GM19193 (cell line): ENCODE measurements around the gene SSH2.

ENCODE experiments used
- POLR2A ChIP-seq: IDR thresholded peaks from 4 replicates; pipeline ENCODE4 v1.6.1; 2011; ENCODE audit not compliant: insufficient read depth, insufficient read length; ENCODE audit errors: extremely low read depth

The SSH2 gene

DNA sequence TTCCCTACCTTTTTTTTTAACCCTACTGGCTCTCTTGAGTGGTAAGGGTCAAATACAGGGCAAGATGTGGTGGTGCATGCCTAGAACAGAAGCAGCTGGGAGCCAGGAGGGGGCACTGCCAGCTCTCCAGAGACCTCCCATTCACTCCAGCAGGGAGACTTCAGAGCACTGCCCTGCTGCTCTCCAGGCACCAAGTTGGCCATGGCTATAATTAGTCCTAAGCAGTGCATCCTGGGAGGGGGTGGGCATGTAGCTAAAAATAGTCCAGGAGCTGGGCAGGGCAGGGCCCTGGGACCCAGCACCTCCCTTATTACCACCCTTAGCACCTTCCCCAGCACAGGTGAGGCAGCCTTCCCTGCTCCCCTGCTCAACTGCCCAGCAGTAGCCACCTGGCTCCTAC is 310.8 kb downstream of the SSH2 start:
- no peak for TF ChIP-seq POLR2A

DNA sequence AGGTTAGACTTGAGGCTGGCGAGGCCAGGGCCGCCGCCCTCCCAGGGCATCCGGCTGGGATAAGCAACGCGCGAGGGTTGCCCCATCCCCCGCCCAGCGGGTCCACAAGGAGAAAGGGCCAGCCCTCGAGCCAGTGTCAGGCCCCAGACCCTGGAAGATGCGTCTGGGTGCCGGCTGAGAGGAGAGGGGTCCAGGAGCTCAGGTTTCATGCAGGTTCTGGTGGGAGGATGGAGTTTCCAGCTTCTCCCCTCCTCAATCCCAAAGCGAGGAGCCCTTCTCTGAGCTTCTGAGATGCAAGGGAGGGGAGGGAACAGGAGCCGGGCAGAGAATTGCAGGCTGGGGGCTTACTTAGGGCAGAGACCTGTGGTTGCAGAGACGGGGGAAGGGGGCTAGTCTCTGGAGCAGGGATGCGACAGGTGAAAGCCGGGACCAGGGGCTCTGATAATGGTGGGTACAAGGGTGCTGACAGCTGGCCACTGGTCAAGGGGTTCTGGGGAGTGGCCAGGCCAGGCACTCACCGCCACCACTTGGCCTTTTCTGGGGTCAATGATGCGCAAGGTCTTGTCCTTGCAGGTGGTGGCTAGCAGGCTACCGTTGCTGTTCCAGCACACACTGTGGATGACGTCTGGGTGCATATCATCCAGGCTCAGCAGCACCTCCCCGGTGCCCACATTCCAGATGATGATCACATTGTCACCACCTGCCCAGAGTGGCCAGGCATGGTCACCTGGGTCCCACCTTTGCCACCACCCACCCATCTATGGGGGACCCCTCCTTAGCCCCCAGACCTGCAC is 311.6 kb downstream of the SSH2 start:
- no peak for TF ChIP-seq POLR2A

DNA sequence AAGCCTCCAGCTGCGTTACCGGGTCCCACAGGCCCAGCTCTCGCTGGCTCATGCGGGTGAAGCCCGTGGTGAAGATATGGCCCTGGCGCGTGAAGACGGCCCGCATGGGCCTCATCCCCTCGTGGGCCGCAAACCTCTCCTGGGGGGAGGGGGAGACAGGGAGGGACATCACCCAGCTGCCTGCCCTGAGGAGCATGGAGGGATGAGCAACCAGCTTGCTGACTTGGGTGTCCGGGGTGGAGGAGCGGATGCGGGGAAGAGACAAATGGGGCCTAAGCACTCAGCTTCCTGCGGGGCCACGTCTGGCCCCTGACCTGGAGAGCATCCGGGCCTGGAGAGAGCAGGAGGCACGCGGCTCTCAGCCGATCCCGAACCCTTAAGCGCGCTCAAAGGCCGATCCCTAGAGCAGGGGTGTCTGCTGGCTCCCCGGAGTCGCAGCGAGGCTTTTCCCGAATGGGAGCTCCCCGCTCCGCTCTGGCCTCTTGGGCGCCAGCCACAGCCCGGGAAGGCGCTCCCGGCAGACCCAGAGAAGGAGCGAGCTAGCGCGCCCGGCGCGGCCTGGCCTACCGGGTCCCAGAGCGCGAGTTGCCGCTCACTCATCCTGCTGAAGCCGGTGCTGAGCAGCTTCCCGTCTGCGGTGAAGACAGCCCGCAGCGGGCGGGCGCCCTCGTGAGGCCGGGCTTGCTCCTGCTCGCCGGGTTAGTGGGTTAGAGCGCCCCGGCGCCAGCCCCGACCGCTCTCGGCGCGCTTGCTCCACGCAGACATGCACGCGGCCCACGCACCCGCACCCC is 312.4 kb downstream of the SSH2 start:
- TF ChIP-seq POLR2A, result peak; percentile 44

DNA sequence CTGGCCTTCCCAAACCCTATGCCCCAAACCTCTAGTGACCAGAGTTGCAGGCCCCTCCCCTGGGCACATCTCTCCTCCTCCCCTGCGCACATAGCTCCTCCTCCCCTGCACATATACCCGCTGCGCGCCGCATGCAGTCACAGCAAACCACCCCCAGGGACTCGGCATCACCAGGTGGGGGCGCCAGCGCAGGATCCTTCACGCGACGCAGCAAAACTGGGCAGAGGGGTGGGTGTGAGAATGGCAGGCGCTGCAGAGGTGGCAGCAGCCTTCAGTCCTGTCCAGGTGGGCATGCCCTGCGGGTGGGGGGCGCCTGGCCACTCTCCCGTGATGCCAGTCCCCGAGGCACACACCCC is 312.9 kb downstream of the SSH2 start:
- TF ChIP-seq POLR2A, result no peak

DNA sequence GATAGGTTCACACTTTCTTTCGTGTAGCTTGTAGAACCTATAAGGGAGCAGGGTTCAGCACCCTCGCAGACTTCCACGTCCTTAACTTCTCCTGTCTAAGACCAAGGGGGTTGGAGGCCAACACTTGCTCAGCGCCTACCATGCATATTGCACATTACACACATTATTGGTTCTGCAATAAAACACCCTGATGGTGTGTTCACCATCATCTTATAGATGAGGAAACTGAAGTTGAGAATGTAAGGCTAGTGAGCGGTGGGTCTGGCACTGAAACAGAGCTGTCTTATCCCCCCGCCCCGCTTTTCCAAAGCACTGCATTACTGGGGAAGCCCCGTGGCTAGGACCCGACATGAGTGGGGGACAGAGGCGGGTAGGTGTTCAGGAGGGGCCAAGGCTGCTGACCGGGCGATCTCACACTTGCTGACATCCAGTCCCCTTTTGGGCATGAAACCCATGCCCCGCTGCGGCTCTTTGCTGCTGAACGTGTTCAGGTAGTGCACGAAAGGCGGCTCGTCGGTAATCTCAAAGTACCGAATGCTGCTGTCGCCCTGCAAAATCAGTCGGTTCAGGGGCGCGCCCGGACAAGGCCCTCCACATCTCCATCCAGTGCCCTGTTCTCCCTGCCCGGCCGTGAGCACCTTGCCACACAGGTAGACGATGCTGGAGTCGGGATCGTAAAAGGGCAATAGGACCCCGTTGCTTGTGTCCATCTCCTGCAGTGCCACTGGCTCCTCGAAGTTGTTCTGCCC is 313.6 kb downstream of the SSH2 start:
- TF ChIP-seq POLR2A, result no peak

DNA sequence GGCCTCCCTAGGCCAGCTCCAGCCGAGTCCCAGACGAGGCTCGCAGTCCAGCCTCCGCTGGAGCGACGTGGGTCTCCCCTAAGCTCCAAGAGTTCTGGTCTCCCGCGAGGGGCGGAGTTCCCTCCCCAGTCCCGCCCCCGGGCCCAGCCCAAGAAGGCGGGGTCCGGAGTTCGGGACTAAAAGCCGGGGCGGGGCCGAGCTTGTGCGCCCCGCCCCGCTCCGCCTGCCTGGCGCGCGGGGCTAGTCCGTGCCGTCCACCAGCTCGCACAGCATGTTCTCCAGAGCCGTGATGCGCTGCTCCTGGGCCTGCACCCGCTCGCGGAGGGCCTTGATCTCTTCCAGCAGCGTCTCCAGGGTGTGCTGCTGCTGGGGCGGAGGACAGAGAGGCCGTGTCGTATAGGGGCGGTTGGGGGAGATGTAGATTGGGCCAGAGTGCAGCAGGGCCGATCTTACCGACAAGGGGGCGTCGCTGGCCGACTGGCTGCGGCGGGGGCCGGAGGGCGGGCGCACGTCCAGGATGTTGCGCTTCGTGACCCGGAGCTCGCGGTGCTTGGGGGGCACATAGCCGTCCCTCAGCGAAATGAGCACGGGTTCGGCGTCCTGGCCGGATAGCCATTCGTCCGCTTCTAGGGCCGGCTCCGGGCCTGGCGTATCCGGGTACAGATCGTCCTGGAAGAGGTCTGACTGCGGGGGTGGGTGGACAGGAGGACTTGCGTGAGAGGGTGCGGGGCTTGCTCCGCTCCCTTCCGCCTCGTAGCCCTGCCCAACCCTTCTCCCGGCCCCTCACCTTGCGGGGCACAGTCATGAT is 314.3 kb downstream of the SSH2 start:
- no peak for TF ChIP-seq POLR2A

DNA sequence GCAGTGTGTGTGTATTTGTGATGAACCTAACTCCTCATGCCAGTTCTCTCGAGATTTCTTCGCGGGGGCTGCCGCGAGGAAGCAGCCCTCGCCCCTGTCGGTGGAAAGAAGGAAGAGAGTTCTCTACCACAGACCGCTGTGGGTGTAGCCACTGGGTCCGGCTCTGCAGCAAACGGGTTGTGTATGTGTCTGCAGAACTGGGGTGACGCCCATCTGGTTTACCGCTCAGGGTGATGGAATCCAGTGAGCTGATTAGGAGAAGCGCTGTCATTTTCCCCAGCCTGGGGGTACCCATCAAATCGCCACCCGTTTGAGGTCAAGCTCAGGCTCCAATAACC is 315.0 kb downstream of the SSH2 start:
- no peak for TF ChIP-seq POLR2A

DNA sequence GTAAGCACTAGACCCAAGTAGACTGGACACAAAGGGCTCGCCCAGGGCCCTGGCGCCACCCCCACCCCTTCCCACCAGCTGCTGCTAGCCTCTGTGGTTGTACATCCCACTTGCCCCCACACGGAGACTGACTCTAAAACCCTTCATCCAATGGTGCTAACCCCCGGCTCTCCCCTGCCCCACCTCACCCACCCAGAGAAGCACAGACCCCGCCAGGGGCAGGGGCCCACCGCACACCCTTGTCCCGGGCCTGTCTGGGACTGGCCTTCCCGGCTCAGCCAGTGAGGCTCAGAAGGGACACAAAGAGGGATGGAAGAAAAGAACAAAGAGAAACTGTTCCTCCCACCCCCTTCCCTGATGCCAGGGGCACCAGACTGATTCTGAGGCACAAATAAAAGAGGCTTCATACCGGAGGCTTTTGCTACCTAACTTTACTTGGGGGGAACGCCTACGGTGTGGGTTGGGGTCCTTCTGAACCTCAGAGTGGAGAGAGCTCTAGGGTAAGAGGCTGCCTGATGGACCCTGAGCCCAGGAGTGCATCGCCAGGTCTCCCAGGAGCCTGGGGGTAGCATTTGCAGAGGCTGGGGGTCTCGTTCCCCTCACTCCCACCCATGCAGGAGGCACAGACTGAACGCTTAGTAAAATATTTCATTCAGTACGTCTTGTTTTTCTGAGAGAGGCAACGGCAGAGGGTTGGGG is 315.5 kb downstream of the SSH2 start:
- no peak for TF ChIP-seq POLR2A

DNA sequence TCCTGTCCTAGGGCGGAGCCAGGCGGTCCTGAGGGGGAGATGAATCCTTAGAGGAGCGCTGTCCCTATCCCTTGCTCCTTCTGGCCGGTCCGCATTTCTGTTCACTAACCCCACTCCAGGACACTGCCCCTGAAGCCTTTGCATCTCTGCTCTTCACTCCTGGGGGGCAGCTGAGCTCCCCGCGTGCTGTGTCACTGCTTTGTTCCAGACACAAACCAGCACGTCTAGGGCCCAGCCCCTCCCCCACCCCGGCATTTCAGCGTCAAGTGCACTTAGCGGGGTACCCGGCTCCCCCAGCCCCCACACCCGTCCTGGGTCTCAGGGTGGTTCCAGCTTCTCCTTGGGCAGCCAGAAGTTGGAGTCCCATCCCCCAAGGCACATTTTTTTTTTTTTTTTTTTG is 316.2 kb downstream of the SSH2 start:
- TF ChIP-seq POLR2A, result no peak

DNA sequence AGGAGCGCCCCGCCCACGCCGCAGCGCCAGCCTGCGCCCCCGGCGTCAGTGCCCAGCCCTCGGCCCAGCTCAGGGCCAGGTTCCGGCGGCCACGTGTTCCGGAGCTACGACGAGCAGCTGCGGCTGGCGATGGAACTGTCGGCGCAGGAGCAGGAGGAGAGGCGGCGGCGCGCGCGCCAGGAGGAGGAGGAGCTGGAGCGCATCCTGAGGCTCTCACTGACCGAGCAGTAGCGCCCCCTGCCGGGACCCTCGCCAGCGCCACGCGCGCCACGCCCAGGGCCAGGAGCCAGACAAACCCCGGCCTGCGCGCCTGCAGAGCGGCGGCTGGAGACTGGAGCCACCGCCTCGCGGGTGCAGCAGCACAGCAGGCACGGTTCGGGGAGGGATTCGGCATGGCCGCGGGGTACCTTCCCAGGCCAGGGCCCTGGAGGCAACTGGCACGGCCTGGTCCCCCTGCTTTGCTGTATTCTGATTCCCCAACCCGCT is 316.6 kb downstream of the SSH2 start:
- TF ChIP-seq POLR2A, result no peak

DNA sequence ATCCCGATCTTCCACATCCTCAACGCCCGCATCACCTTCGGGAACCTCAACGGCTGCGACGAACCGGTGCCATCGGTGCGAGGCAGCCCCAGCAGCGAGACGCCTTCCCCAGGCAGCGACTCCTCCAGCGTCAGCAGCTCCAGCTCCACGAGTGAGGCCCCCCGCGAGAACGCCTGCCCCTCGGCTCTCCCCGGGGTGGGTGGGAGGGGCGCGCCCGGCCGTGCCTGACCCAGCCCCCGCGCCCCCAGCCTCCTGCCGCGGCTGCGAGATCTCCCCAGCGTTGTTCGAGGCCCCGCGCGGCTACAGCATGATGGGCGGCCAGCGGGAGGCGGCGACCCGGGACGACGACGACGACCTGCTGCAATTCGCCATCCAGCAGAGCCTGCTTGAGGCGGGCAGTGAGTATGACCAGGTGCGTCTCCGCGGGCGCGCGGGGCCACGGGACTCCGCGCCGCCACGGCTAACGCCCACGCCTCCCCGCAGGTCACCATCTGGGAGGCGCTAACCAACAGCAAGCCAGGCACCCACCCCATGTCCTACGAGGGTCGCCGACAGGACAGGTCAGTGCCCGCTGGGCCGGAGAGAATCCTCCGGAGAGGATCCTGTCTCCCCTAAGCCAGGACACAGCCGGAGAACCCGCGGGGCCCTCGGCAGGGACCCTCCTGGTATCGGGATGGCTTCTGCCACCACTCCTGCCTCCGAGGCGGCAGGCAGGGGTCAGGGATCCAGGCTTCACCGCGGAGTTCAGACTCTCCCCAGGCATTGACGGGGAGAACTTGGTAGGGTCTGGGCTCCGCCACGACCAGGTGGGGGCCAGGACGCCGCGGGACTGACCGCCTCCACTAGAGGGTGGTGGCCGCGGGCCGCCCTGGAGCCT is 317.4 kb downstream of the SSH2 start:
- TF ChIP-seq POLR2A, result no peak

DNA sequence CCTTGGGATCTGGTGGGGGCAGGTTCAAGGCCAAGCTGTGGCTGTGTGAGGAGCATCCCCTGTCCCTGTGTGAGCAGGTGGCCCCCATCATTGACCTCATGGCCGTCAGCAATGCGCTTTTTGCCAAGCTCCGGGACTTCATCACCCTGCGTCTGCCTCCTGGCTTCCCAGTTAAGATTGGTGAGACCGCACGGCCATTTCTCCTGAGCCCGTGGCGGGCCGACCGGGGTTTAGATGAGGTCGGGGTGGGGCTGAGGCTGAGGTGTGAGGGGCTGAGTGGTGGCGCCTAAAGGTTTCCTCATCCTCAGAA is 318.0 kb downstream of the SSH2 start:
- TF ChIP-seq POLR2A, result no peak

DNA sequence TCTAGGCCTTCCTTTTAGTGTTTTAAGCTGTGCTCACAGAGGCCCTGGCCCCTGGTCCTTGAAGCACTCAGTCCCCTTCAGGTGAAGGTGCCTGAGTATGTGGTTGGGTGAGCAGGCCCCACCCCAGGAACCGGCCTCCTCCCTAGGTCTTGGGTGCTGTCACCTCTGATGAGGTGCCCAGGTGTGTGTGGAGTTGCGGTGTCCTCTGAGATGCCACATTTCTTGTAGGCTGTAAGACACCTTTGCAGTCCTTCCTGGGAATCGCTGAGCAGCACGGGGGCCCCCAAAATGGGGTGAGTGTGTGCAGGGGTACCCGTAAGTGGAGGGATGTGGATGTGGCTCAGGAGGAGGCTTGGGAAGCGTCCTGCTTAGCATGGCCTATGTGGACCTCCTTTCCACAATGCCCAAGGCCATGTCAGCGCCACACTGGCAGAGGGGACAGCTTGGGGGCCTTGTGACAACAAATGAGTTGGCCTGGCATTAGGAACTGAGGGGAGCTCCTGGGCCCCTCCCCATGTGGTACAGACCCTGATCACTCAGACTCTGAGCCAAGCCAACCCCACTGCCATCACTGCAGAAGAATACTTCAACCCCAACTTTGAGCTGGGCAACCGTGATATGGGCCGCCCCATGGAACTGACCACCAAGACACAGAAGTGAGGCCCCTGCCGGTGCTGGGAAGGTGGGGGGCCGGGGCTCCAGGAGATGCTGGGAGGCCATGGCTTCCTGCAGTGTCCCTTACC is 318.5 kb downstream of the SSH2 start:
- TF ChIP-seq POLR2A, result no peak

DNA sequence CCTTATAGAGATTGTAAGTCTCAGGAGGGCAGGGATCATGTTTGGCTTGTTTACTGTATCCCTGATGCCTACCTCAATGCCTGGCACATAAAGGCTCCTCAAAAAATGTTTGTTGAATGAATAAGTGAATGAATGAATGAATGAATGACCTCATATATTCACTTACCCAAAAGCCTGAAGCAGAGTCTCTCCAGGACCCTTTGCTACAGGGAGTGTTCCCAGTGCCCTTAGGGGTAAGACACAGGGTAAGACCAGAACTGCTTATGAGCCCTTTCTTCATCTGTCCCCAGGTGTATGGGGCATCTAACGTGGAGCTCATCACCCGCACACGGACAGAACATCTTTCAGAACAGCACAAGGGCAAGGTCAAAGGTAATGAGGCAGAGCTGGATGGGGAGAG is 319.6 kb downstream of the SSH2 start:
- TF ChIP-seq POLR2A, result no peak
